IPS-15b (cell line): Measurements from ENCODE around the gene MRPL57.

ENCODE experiments used
- H3K27me3 ChIP-seq: one replicate; pipeline ENCODE4 v1.6.1; 2013; ENCODE audit warnings: low read length; ENCODE audit not compliant: control insufficient read depth, insufficient read depth
- H3K36me3 ChIP-seq: one replicate; pipeline ENCODE4 v1.6.1; 2013; ENCODE audit warnings: low read length; ENCODE audit not compliant: control insufficient read depth, insufficient read depth
- H3K4me1 ChIP-seq: one replicate; pipeline ENCODE4 v1.6.1; 2013; ENCODE audit warnings: mild to moderate bottlenecking, low read length; ENCODE audit not compliant: control insufficient read depth, insufficient read depth
- H3K4me3 ChIP-seq: one replicate; pipeline ENCODE4 v1.5.1; 2013; ENCODE audit warnings: low read depth, low read length
- H3K9ac ChIP-seq: one replicate; pipeline ENCODE4 v1.6.1; 2013; ENCODE audit warnings: low read depth, mild to moderate bottlenecking, low read length
- H3K9me3 ChIP-seq: one replicate; pipeline ENCODE4 v1.6.1; 2013; ENCODE audit warnings: mild to moderate bottlenecking, low read length; ENCODE audit not compliant: control insufficient read depth, insufficient read depth

MRPL57 gene

DNA sequence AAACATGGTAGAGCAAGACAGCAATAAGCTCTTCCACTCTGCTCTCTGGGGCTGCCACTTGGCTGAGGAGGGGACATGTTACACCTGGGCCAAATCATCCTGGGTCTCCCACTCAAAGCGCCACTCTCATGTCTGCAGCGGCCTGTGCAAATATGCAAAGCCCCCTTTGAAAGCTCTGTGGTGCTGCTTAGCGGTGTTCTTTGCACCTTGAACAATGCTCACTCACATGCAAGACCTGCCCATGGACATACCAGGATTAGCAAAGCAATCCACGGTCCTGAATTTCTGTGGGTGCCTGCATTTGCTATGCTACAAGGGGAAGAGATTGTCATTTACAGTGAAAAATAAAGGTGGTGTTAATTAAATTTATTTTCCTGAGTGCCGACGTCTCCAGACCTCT lies 48.6 kb downstream of the MRPL57 start:
- H3K9me3 ChIP-seq = peaks cover 2% of the 10 kb centered on the region

DNA sequence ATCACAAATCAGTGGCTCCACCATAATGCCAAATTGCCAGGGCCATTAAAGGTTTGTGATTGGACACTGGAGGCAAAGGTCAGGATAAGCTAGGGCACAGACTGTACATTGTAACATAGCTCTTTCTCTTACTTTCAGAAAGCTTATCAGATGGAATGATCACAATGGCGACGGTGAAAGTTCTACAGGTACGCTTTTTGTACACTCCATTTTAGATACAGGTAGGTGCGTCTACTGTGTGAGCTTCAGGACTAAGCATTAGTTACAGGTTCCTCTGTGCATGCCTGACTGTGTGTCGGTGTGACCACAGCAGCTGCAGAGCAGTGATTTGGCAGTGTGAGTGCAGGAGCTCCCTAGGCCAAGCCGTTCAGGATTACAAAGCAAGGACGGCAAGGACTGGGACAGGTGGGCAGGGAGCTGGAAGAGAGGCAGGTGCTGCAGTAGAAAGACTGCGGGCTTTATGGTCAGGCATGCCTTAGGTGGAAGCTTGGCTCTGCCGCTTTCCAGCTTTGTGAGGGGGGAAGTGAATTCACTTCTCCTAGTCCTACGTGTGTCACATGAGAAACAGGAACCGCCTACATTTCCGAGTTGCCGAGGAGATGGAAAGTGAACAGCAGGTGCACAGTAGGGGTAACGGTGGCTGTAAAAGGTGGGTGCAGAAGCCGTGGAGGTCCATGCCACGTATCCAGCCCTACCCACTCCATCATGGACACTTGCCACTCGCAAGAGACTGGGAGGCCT lies 49.6 kb downstream of the MRPL57 start:
- no peaks in the 10 kb centered on the region for H3K27me3 ChIP-seq
- peaks cover 2% of the 10 kb centered on the region for H3K9me3 ChIP-seq
- no peaks in the 10 kb centered on the region for H3K36me3 ChIP-seq
- H3K4me3 ChIP-seq = no peak overlapping the region
- H3K9ac ChIP-seq = no peak overlapping the region
- H3K4me1 ChIP-seq = no peaks in the 10 kb centered on the region

More for the DNA sequence above, 48.6 kb downstream of the MRPL57 start:
- H3K36me3 ChIP-seq = no peaks in the 10 kb centered on the region
- no peak overlapping the region for H3K9ac ChIP-seq
- no peaks in the 10 kb centered on the region for H3K27me3 ChIP-seq
- no peak overlapping the region for H3K4me3 ChIP-seq
- no peaks in the 10 kb centered on the region for H3K4me1 ChIP-seq

DNA sequence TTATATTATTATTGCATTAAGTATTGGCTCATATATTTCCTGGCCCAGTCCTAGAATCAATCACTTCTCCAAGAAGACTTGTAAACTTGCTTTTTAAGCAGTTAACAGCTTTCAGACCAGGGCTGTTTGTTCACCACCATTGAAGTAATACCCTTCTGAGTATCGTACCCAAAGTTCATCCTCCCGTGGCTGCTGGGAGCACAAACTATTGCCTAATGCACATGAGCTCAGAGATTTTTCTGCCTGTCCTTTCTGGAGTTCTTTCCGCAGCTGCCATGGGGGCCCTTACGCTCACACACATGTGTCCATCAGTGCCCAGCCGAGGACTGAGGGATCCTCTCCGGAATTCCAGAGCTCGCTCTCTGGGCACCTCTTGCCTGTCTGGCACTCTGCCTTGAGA lies 51.5 kb downstream of the MRPL57 start:
- no peaks in the 10 kb centered on the region for H3K36me3 ChIP-seq
- no peak overlapping the region for H3K4me3 ChIP-seq
- H3K27me3 ChIP-seq = no peaks in the 10 kb centered on the region
- H3K4me1 ChIP-seq = no peaks in the 10 kb centered on the region
- no peak overlapping the region for H3K9ac ChIP-seq
- no peaks in the 10 kb centered on the region for H3K9me3 ChIP-seq
